Right cardiac atrium (tissue), 5 donors: Measurements from ENCODE around the gene CPPED1. TPM values are rescaled to one million over a fixed set of nuclear protein-coding genes. Genes with fewer than 3 reads are reported as not detected.
"Not testable (repeated sequence)": the region's sequence is repeated elsewhere in the genome, so short reads cannot be mapped to it uniquely, and the experiment has no call there.

Experiments used
- ATAC-seq, 2 donors: fragments of 200-7000 bp; cut with Tn5 transposase; one replicate each; pipeline versions ENCODE4 v1.8.0 to v1.9.1; 2020; ENCODE audit warnings: moderate library complexity in 2 of 2, mild to moderate bottlenecking in 1 of 2
- DNase-seq, 3 donors: peaks; one replicate each; pipeline ENCODE4 v3.0.0-alpha.2; 2020
- H3K27ac ChIP-seq: one replicate; pipeline ENCODE4 v1.5.1; 2013; ENCODE audit warnings: mild to moderate bottlenecking, low read length, control low read depth, moderate library complexity
- H3K27me3 ChIP-seq: one replicate; pipeline ENCODE4 v1.6.1; 2013; ENCODE audit not compliant: control insufficient read depth, insufficient read depth
- H3K4me1 ChIP-seq: one replicate; pipeline ENCODE4 v1.6.1; 2013; ENCODE audit warnings: low read length; ENCODE audit not compliant: control insufficient read depth, insufficient read depth
- H3K4me3 ChIP-seq: one replicate; pipeline ENCODE4 v1.5.1; 2013; ENCODE audit warnings: low read length, control low read depth
- H3K9me3 ChIP-seq: one replicate; pipeline ENCODE4 v1.6.1; 2013; ENCODE audit warnings: low read length; ENCODE audit not compliant: control insufficient read depth
- WGBS: extraction: QIAGEN DNeasy Blood & Tissue Kit; methylation state at CpG from one replicate; pipeline ENCODE4 v1.1.7; 2013; 5-methylcytosine and 5-hydroxymethylcytosine counted together
- intact Hi-C, 4 donors: fragments of 100-400 bp; cut with DNase I; formaldehyde crosslinking; loops; one replicate each; pipeline versions ENCODE4 v1.11.0 to v1.14.0; 2022 to 2023
- polyA plus RNA-seq: library from polyadenylated mRNA; stranded (reverse); fragments of 200-250 nt; gene quantifications from one replicate; pipeline ENCODE4 v1.2.3, GENCODE V29; 2013
- total RNA-seq, 4 donors: library from RNA; stranded (reverse); fragmentation: NEBNext Ultra II Directional; extraction: Animal tissue kit (Norgen Biotek cat#: 25700); gene quantifications; one replicate each; pipeline ENCODE4 v1.2.1, GENCODE V29; 2021
- donor health status: healthy with polysubstance abuse.
- donor health status: DM: no; HTN: yes; CAD: no.
- donor health status: DM: no; HTN: no; CAD: no.
- donor health status: DM: no; HTN: yes; CAD: no; lungs with severe emphysema.
- donor health status: DM: yes; HTN: yes; CAD: no.

The CPPED1 gene
- total and polyA plus RNA-seq, 5 donors: 6.5 to 13.0 (median 11.7) TPM

DNA sequence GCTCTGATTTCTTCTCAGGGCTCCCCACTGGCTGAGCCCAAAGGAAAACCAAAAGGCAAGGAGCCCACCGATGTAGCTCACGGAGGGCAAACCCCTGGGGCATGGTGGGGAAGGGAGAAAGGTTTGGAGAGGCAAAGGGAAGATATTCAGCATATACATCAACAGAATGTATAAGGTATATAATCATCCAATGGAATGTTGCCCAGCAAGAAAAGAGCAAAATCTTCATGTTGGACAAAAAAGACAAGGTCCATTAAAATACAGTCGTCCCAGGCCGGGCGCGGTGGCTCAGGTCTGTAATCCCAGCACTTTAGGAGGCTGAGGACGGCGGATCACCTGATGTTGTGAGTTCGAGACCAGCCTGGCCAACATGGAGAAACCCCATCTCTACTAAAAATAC is 1.6 kb downstream of the CPPED1 start:
- WGBS: 84% methylated on average over 9 of the region's 9 CpGs
- intact Hi-C loops: loop anchor here in 1 of 4 donors (10.0 kb wide), 1 partner anchor 457 kb away; no protein-coding TSS in a partner anchor
- H3K4me3 ChIP-seq: no peak overlapping the region
- H3K27ac ChIP-seq: no peak overlapping the region
- ATAC-seq: no peak
- H3K27me3 ChIP-seq: no peaks in the 10 kb centered on the region
- no peaks in the 10 kb centered on the region for H3K9me3 ChIP-seq
- DNase-seq: no peak
- H3K4me1 ChIP-seq: no peaks in the 10 kb centered on the region

DNA sequence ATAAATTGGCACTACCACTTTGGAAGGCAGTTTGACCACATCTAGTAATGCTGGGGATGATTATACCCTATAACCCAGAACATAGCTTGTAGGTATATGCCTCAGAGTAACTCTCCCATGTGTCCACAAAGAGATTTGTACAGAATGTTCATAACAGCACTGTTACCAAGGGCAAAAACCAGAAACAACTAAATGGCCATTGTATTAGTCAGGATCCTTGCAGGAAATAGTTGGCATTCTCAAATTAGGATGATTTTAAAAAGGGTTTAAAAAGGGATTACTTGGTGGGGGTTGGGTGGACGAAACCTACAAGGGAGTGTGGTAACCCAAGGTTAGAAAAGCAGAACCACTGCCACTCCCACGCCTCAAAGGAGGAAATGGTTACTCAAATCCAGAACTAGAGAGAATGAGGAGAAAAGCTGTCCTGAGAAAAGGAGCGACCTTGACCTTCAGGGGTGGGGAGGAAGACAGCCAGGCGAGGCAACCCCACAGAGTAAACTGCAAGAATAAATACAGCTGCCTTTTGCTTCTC is 2.1 kb downstream of the CPPED1 start:
- ATAC-seq (no peak), DNase-seq (peak in 1 of 3 donors; percentile 56)
- H3K4me3 ChIP-seq: no peak overlapping the region
- H3K4me1 ChIP-seq: no peaks in the 10 kb centered on the region
- intact Hi-C loops: loop anchor here in 1 of 4 donors (10.0 kb wide), 1 partner anchor 457 kb away; no protein-coding TSS in a partner anchor
- no peak overlapping the region for H3K27ac ChIP-seq
- no peaks in the 10 kb centered on the region for H3K27me3 ChIP-seq
- WGBS: 36% methylated on average over 4 of the region's 4 CpGs
- no peaks in the 10 kb centered on the region for H3K9me3 ChIP-seq

DNA sequence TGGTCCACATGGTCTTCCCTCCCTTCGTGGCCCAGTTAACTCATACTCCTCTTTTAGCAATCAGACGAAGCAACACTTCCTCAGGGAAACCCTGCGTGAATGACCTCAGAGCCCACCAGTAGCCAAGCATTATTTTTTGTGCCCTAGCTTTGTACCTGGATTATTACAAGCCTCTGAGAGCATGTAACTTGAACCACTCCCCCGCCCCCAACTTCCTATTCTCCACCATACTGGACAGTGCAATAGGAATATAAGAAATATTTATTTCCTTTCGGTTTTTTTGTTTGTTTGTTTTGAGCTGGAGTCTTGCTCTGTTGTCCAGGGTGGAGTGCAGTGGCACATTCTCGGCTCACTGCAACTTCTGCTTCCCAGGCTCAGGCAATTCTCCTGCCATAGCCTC is 2.9 kb downstream of the CPPED1 start:
- DNase-seq (no peak), ATAC-seq (no peak)
- Histone ChIP-seq H3K4me3 (no peak overlapping the region), H3K4me1 (no peaks in the 10 kb centered on the region), H3K9me3 (no peaks in the 10 kb centered on the region), H3K27me3 (no peaks in the 10 kb centered on the region), H3K27ac (no peak overlapping the region)
- intact Hi-C loops: loop anchor here in 1 of 4 donors (10.0 kb wide), 1 partner anchor 456 kb away; no protein-coding TSS in a partner anchor
- WGBS: 46% methylated on average over 6 of the region's 6 CpGs

DNA sequence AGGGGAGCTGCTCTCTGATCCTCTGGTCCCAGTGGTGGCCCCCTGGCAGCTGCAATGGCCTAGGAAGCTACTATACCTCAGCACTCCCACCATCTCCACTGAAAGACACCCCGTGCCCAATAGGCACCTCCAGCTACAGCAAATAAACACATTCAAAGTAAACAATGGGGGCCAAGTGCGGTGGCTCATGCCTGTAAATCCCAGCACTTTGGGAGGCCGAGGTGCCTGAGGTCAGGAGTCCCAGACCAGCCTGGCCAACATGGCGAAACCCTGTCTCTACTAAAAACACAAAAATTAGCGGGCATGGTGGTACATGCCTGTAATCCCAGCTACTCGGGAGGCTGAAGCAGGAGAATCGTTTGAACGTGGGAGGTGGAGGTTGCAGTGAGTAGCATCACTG is 3.7 kb downstream of the CPPED1 start:
- not testable (repeated sequence) for DNase-seq, H3K27ac ChIP-seq, H3K4me1 ChIP-seq, ATAC-seq, H3K27me3 ChIP-seq, H3K4me3 ChIP-seq, H3K9me3 ChIP-seq
- WGBS: 82% methylated on average over 8 of the region's 8 CpGs
- intact Hi-C loops: loop anchor here in 1 of 4 donors (10.0 kb wide), 1 partner anchor 455 kb away; no protein-coding TSS in a partner anchor

DNA sequence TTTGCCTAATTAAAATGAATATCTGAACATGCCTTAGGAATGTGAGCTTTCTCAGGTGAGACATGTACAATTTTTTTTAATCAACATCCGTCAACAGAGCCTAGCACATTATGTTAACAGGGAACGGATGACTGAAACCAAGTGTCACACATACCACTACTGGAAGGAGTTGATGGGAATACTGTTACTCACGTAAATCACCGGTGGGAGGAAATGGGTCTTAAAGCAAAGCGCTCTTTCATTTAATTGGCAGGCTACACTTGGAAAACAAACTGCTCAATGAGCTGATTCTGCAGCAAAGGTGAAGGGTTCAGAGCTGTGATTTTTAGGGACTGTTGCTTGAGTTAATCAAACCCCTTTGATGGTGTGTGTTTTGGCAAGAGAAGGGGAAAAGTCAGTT is 4.8 kb downstream of the CPPED1 start:
- ATAC-seq: no peak
- no peaks in the 10 kb centered on the region for H3K27me3 ChIP-seq
- DNase-seq: no peak
- intact Hi-C loops: no loop called here
- no peaks in the 10 kb centered on the region for H3K4me1 ChIP-seq
- no peaks in the 10 kb centered on the region for H3K9me3 ChIP-seq
- H3K4me3 ChIP-seq: no peak overlapping the region
- H3K27ac ChIP-seq: no peak overlapping the region
- WGBS: 64% methylated on average over 5 of the region's 5 CpGs

DNA sequence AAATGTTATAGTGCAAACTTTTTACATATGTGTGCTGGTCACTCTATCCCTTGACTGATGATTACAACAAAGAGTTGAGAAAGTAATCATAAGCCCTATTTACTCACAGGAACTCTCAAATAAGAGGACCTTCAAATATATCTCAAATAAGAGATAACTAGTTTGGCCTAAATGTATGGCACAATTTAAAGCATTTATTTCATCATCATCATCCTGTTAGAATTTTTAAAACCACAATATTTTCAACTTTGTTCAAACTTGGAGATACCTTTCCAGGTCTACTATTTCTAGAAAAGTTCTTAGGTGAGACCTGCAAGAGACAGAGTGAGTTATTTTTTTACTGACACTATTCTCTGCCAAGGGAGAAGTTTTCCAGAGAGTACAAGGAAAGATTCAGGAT is 5.5 kb downstream of the CPPED1 start:
- ATAC-seq (no peak), DNase-seq (no peak)
- Histone ChIP-seq H3K27me3 (no peaks in the 10 kb centered on the region), H3K27ac (no peak overlapping the region), H3K4me1 (no peaks in the 10 kb centered on the region), H3K4me3 (no peak overlapping the region), H3K9me3 (no peaks in the 10 kb centered on the region)
- intact Hi-C loops: no loop called here

DNA sequence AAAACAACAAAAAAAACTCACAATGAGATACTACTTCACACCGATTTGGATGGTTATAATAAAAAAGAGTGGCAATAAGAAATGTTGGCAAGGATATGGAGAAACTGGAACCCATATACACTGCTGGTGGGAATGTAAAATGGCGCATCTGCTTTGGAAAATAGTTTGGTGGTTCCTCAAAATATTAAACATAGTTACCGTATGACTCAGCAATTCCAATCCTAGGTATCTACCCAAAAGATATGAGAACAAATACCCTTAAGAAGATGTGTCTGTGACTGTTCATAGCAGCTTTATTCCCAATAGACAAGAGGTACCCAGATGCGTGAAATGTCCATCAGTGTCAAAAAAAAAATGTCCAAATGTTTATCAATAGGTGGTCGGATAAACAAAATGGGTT is 7.2 kb downstream of the CPPED1 start:
- no peak overlapping the region for H3K4me3 ChIP-seq
- H3K9me3 ChIP-seq: no peaks in the 10 kb centered on the region
- whole genome bisulfite sequencing: 93% methylated on average over 5 of the region's 5 CpGs
- intact Hi-C loops: no loop called here
- no peaks in the 10 kb centered on the region for H3K4me1 ChIP-seq
- ATAC-seq (no peak), DNase-seq (no peak)
- H3K27ac ChIP-seq: no peak overlapping the region
- H3K27me3 ChIP-seq: no peaks in the 10 kb centered on the region

DNA sequence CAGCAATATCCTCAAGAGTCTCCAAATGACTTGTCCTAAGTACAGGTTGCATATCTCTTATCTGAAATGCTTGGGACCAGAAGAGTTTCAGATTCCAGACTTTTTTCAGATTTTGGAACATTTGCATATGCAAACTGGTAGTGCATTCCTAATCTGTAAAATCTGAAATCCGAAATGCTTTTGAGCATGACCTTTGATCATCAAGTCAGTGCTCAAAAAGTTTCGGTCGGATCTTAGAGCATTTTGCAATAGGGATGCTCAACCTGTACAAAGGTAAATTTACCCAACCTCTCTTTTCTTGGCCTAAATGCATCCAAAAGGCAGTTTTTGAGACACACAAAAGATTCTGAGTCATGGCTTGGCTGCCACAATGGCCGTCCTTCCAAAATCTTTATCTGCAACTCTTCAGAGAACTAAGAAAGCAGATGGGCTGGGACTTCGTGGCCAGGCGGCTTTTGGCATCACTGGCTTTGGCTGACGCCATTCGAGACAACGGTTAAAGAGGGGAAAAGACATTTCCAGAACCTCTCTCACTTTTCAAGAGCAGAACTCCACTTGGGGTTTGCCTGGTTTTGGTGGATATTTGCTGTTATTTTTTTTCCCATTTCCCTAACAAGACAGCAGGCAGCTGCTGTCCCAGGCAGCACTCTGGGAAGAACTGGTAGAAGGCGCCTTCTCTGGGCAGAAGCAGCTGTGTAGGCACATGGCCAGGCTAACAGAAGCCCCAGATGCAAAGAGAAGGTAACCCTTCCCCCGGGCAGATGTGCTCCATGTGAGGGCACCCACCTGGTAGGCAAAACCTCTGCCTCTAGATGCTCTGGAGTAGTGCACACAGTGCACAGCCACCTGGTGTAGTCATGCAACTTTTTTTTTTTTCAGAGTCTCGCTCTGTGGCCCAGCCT is 8.9 kb downstream of the CPPED1 start:
- intact Hi-C loops: no loop called here
- DNase-seq (peak; percentile 66 to 90 (median 88)), ATAC-seq (peak; percentile 74 to 90)
- H3K4me3 ChIP-seq: no peak overlapping the region
- H3K9me3 ChIP-seq: no peaks in the 10 kb centered on the region
- no peaks in the 10 kb centered on the region for H3K27me3 ChIP-seq
- H3K4me1 ChIP-seq: no peaks in the 10 kb centered on the region
- no peak overlapping the region for H3K27ac ChIP-seq
- 51% methylated on average over 12 of the region's 12 CpGs for WGBS

DNA sequence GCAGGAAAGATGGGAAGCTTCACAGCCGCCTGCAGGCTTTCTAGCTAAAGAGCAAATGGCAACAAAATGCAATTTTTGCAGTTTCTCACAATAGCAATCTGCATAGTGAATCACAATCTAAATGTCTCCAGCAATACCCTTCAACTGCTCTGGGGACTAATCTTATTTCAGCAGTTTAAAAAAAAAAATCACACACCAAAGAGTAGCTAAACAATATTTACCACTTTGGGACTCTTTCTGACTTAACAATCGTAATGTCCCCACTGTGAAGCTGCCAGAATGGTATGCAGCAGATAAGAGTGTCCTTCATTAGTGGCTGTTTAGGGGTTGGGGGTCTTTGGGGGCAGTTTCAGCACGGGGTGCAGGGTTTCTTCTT is 9.8 kb downstream of the CPPED1 start:
- intact Hi-C loops: no loop called here
- ATAC-seq: no peak
- no peak for DNase-seq
- Histone ChIP-seq H3K27me3 (no peaks in the 10 kb centered on the region), H3K9me3 (no peaks in the 10 kb centered on the region), H3K27ac (no peak overlapping the region), H3K4me3 (no peak overlapping the region), H3K4me1 (no peaks in the 10 kb centered on the region)
- 43% methylated on average over 3 of the region's 3 CpGs for WGBS

DNA sequence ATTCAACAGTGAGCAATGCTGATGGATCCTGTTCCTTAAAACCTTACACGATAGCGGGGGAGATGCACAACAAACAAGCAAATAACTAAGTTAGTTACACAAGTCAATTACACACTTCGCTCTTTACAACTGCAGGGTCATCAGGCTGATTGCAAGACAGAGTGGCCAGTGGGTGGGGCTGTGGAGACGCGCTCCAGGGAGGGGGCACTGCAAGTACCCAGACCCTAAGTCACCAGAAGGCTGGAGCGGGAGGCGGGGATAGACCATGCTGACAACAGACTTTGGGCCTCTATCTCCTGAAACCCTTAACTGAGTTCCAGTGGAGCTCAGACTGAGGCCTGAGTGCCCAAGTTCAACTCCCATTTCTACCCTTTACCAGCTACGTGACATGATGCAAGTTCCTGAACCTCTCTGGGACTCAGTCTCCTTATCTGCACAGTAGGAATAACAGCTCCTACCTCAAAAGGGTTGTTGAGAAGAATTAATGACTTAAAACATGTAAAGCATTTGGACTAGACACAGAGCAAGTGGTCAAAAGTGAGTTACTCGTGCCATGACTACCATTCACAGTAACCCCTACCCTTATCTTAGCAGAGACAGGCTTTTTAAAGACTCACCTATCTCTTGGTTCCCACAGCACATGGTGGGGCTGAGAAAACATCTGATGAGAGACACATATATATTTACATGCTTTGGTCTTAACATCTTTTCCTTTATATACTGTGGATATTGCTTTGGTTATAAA is 10.4 kb downstream of the CPPED1 start:
- Histone ChIP-seq H3K4me3 (no peak overlapping the region), H3K27me3 (no peaks in the 10 kb centered on the region), H3K4me1 (no peaks in the 10 kb centered on the region), H3K9me3 (no peaks in the 10 kb centered on the region), H3K27ac (no peak overlapping the region)
- DNase-seq (no peak), ATAC-seq (no peak)
- intact Hi-C loops: no loop called here
- 88% methylated on average over 9 of the region's 9 CpGs for WGBS

DNA sequence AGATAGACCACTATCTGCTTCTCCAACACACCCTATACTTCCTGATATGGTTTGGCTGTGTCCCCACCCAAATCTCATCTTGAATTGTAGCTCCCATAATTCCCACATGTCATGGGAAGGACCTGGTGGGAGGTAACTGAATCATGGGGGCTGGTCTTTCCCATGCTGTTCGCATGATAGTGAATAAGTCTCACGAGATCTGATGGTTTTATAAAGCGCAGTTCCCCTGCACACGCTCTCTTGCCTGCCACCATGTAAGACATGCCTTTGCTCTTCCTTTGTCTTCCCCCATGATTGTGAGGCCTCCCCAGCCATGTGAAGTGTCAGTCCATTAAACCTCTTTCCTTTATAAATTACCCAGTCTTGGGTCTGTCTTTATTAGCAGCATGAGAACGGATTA is 11.2 kb downstream of the CPPED1 start:
- H3K4me3 ChIP-seq, H3K4me1 ChIP-seq, DNase-seq, H3K9me3 ChIP-seq, ATAC-seq, H3K27ac ChIP-seq, intact Hi-C loops, H3K27me3 ChIP-seq: not testable (repeated sequence)
- 96% methylated on average over 5 of the region's 5 CpGs for WGBS
